Ascending aorta (tissue), 2 donors: ENCODE data around the gene SPRR2B. TPM values are rescaled to one million over a fixed set of nuclear protein-coding genes. Genes with fewer than 3 reads are reported as not detected.
"Not testable (repeated sequence)": the region's sequence is repeated elsewhere in the genome, so short reads cannot be mapped to it uniquely, and the experiment has no call there.

Experiments
- DNase-seq, 2 donors: peaks; one replicate each; pipeline ENCODE4 v3.0.0-alpha.2; 2019; ENCODE audit warnings: low spot score in 2 of 2
- H3K27ac ChIP-seq, 2 donors: fragments of 200-600 bp; sonication (generic); one replicate each; pipeline ENCODE4 v1.5.1; 2016 to 2017; ENCODE audit warnings: mild to moderate bottlenecking in 1 of 2
- H3K27me3 ChIP-seq: fragments of 200-600 bp; sonication (generic); one replicate; pipeline ENCODE4 v1.5.1; 2017
- H3K36me3 ChIP-seq, 2 donors: fragments of 200-600 bp; sonication (generic); one replicate each; pipeline ENCODE4 v1.5.1; 2016
- H3K4me1 ChIP-seq, 2 donors: fragments of 200-600 bp; sonication (generic); one replicate each; pipeline ENCODE4 v1.5.1; 2016 to 2017; ENCODE audit warnings: mild to moderate bottlenecking in 1 of 2
- H3K4me3 ChIP-seq, 2 donors: fragments of 200-600 bp; sonication (generic); one replicate each; pipeline ENCODE4 v1.5.1; 2016 to 2017; ENCODE audit warnings: mild to moderate bottlenecking in 1 of 2
- H3K9me3 ChIP-seq, 2 donors: fragments of 200-600 bp; sonication (generic); one replicate each; pipeline ENCODE4 v1.5.1; 2016
- CTCF ChIP-seq, 3 experiments: fragments of 200-600 bp in 2 of 3; fragments of 450-650 bp in 1 of 3; sonication (generic) in 2 of 3; IDR thresholded peaks; one replicate each; pipeline ENCODE4 v1.5.1; 2016 to 2019; ENCODE audit warnings: antibody characterized with exemption in 3 of 3, mild to moderate bottlenecking in 1 of 3, moderate library complexity in 1 of 3
- intact Hi-C: fragments of 100-400 bp; cut with DNase I; formaldehyde crosslinking; loops from one replicate; pipeline ENCODE4 v1.15.1; 2023
- total RNA-seq: library from RNA; depleted of rRNA; stranded (reverse); fragments of >200 nt; gene quantifications from one replicate; pipeline ENCODE4 v1.1.0, GENCODE V29; 2016

Gene SPRR2B
- total RNA-seq, 1 donor from 2014 or later: not detected

GRCh38 chr1:153072806-153073726 lies 1.7 kb upstream of the SPRR2B start:
- no peak overlapping the region for H3K27ac ChIP-seq
- no peak for TF ChIP-seq CTCF (IDR thresholded peaks at IDR 0.05)
- H3K4me1 ChIP-seq: no peaks in the 10 kb centered on the region
- no peak overlapping the region for H3K4me3 ChIP-seq
- no peak for DNase-seq
- H3K9me3 ChIP-seq: no peaks in the 10 kb centered on the region
- intact Hi-C loops: no loop called here
- H3K36me3 ChIP-seq: no peaks in the 10 kb centered on the region
- no peaks in the 10 kb centered on the region for H3K27me3 ChIP-seq

- Histone ChIP-seq H3K27me3 (no peaks in the 10 kb centered on the region), H3K27ac (no peak overlapping the region), H3K4me1 (no peaks in the 10 kb centered on the region), H3K9me3 (no peaks in the 10 kb centered on the region), H3K4me3 (no peak overlapping the region), H3K36me3 (no peaks in the 10 kb centered on the region)
- DNase-seq: no peak
- TF ChIP-seq CTCF (IDR thresholded peaks at IDR 0.05): no peak
- intact Hi-C loops: no loop called here
These were observed 1.2 kb downstream of the SPRR2B start for GRCh38 chr1:153070243-153070642.

GRCh38 chr1:153058826-153059784 lies 12.3 kb downstream of the SPRR2B start:
- Histone ChIP-seq H3K4me3 (no peak overlapping the region), H3K4me1 (no peaks in the 10 kb centered on the region), H3K27ac (no peak overlapping the region), H3K9me3 (no peaks in the 10 kb centered on the region), H3K27me3 (no peaks in the 10 kb centered on the region), H3K36me3 (no peaks in the 10 kb centered on the region)
- DNase-seq: no peak
- intact Hi-C loops: no loop called here
- no peak for TF ChIP-seq CTCF (IDR thresholded peaks at IDR 0.05)

GRCh38 chr1:153058154-153058553 lies 13.3 kb downstream of the SPRR2B start:
- H3K9me3 ChIP-seq: no peaks in the 10 kb centered on the region
- no peaks in the 10 kb centered on the region for H3K4me1 ChIP-seq
- no peak for DNase-seq
- intact Hi-C loops: no loop called here
- no peak overlapping the region for H3K27ac ChIP-seq
- no peak overlapping the region for H3K4me3 ChIP-seq
- TF ChIP-seq CTCF (IDR thresholded peaks at IDR 0.05): no peak
- no peaks in the 10 kb centered on the region for H3K36me3 ChIP-seq
- H3K27me3 ChIP-seq: no peaks in the 10 kb centered on the region

GRCh38 chr1:153057375-153057774 lies 14.0 kb downstream of the SPRR2B start, which contains the start of gene SPRR2A:
TSS of gene SPRR2A (minus strand) at chr1:153057512. CDS start at chr1:153056735, 777 bp downstream.
- intact Hi-C loops: no loop called here
- no peaks in the 10 kb centered on the region for H3K36me3 ChIP-seq

GRCh38 chr1:153056111-153056510 lies 15.3 kb downstream of the SPRR2B start:
- intact Hi-C loops, H3K36me3 ChIP-seq, H3K27me3 ChIP-seq, H3K9me3 ChIP-seq, H3K4me1 ChIP-seq, H3K27ac ChIP-seq, H3K4me3 ChIP-seq, DNase-seq: not testable (repeated sequence)

More at GRCh38 chr1:153057375-153057774, 14.0 kb downstream of the SPRR2B start, which contains the start of gene SPRR2A:
- no peak within 1 kb of the TSS for H3K4me3 ChIP-seq
- DNase-seq: no peak
- H3K27ac ChIP-seq: no peak within 1 kb of the TSS
- no peaks in the 10 kb centered on the region for H3K4me1 ChIP-seq
- no peaks in the 10 kb centered on the region for H3K27me3 ChIP-seq
- TF ChIP-seq CTCF (IDR thresholded peaks at IDR 0.05): no peak
- no peaks in the 10 kb centered on the region for H3K9me3 ChIP-seq
